Germinal center (tissue), 1 donor: ENCODE data around the gene FAM228A.
"Not testable (repeated sequence)": the region's sequence is repeated elsewhere in the genome, so short reads cannot be mapped to it uniquely, and the experiment has no call there.

Source experiments
- DNase-seq: peaks from one replicate; pipeline ENCODE4 v3.0.0; 2012; ENCODE audit warnings: mixed read lengths, low spot score

FAM228A gene

DNA sequence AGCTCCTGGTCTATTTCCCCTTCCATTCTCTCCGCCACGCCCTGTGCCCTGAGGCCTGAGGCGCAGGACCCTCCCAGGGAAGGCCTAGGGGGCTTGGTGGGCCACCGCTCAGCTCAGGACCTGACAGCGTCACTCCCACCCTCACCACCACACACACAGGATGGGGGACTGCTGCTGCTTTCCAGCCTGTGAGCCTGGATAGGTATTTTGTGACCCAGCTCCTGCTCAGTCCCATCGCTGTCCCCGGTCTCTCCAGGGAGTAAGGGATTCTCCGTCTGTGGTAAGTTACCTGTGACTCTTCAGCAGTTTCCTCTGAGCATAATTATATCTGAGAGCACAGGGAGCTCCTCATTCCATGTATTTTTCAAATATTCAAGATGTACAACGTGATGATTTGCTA is 16.3 kb downstream of the FAM228A start:
- DNase-seq: no peak

DNA sequence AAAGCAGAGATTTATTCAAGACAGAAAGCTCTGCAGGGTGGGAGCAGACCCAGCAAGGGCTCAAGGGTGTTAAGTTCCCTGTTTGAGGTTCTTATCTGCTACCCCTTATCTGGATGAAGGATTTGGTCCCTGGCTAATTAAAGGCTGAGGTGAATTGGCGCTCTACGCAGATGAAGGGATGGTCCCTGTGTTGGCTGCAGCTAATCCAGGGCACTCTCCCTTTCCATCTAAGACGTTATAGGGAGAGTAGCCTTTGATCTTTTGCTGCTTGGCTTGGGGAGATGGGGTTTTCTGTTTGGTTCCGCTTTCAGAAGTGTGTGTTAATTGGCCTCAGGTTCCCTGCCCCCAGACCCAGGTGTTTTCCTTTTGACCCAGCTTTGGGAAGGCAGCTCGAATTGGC is 17.0 kb downstream of the FAM228A start:
- DNase-seq: no peak

DNA sequence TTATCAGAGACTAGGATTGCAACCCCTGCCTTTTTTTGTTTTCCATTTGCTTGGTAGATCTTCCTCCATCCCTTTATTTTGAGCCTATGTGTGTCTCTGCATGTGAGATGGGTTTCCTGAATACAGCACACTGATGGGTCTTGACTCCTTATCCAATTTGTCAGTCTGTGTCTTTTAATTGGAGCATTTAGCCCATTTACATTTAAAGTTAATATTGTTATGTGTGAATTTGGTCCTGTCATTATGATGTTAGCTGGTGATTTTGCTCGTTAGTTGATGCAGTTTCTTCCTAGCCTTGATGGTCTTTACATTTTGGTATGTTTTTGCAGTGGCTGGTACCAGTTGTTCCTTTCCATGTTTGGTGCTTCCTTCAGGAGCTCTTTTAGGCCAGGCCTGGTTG is 22.4 kb downstream of the FAM228A start:
- not testable (repeated sequence) for DNase-seq

DNA sequence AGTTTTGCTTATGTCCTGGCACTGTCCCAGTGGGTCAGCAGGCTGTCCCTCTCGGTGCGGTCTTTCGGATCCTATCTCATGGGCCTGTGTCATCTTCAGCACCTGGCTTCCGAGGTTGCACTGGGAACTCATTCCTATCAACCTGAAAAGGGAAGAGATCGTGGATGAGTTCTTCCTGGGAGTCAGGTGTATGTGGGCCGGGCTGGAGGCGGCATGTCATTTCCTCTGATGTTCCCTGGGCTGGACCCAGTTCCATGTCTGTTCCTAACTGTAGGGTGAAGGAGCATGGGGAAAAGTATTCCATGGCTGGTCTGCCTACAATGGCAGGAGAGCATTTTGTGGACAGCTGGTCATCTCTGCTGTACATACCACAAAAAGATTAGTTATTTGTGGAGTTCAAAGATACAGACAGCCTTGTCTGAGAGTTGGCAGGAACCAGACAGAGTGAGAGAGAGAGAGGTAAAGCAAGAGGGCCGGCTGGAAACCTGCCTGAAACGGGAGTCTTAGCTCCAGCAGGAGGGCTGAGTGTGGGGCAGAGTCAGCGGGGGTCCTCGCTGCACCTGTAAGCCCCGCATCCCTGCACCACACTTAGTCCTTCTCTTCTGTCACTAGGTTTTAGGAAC is 25.2 kb downstream of the FAM228A start:
- no peak for DNase-seq

DNA sequence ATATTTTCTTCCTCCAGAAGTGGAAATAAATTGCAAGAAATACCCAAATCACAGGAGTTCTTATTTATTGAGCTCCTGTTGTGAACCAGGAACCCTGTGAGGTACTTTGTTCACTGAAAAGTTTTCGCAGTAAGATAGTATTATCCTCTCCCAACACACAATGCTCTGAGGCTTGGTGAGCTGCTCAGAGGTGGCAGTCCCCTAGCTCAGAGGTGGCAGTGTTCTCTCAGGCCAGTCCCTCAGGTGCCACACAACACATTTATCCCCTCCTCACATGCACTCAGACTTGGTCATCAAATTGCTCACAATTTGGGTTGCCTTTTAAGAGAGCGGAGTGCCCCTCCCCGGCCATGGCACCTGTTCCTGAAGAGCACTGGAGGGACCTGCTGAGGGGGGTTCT is 25.9 kb downstream of the FAM228A start:
- no peak for DNase-seq

DNA sequence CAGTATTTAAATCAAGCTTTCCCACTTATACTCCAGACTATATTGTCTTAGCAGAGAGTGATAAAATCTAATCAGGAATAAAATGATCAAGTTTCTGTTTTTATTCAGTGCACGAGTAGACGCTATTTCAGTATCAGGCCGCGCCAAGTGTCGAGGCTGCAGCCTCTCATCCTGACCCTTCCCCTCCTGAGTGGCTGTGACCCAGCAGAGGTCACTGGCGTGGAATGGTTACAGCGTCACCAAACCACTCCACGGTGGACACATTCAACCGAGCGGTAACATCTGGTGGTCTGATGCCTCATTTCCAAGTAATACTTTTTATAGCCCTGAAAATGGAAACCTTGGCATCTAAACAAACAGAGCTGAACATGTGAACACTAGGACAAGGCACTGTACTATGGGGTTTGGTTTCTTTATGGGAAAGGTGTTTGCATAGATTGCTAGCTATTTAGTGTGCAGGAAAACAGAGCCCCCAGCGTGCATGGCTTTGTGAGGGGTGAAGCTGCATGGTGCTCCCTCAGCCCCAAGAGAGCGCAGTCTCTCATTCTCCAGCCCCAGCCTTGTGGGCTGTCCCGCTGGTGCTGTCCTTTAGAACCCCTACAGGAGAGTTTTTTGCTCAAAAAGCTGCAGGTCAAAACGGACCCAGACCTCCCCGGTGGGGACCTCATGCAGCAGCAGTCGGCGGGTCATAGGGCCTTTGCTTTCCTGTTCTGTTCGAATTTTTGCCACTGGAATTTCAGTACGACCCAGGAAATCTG is 28.4 kb downstream of the FAM228A start:
- DNase-seq: no peak

DNA sequence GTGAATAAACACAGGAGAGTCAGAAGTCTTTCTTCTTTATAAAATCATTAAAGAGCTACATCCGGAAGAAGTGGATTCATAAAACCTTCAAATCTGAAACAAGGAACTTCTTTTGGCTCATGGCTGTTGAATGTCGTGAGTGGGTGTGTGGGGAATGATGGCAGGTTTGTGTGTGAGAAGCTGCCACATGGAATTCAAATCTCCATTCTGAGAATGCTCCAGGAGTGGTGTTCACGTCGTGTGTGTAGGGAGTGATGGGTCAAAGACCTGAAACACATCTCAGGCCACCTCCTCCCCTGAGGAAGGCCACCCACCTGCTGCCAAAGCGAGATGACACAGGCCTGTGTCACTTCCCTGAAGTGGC is 28.9 kb downstream of the FAM228A start:
- no peak for DNase-seq

DNA sequence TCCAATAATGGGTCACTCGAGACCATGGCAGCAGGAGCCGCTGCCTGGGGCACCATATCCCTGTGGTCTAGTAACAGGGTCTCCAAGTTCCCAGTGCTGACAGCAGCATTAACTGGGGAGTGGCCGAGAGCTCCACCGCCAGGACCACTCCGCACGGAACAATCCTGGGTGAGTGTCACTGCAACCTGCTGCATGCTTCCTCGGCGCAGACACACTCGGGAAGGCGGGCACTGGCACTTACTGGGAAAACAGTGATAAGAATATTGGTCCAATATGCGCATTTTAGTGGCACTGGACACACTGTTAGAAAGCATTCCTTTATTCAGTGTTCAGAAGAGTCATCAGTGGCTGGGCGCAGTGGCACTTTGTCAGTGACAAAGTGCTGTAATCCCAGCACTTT is 29.7 kb downstream of the FAM228A start:
- no peak for DNase-seq

DNA sequence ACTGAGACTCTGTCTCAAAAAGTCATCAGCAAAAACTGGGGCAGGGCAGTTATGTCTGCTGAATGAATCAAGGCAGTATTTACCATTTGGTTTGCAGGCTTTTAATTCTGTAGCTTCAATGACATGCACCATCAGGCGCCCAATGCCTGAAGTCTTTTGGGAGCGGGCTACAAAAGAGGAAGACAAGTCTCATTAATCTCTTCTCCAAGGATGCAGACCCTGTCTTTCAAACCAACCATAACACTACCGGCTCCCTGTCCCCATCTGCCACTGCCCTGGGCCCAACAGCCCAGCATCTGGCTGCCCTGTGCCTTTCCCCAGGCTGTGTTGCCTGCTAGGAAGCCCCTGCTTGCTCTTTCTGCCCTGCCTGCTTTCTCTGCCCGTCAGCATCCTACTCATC is 30.3 kb downstream of the FAM228A start:
- no peak for DNase-seq

DNA sequence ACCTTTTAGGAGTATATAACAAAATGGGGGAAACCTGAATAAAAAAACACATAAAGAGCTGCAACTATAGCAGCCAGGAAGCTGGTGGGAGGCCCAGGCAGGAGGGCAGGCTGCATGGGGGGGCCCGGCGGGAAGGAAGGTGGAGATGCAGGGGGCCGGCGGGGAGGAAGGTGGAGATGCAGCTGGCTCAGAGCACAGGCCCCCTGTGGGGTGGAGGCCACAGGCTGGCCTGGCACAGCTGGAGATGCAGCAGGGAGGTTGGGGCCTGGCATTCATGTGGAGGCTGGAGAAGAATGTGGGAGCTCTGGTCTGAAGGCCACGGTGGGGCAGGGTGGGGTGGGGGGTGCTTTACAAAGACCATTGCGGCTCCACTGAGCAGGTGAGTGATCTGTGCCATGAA is 31.4 kb downstream of the FAM228A start:
- no peak for DNase-seq

DNA sequence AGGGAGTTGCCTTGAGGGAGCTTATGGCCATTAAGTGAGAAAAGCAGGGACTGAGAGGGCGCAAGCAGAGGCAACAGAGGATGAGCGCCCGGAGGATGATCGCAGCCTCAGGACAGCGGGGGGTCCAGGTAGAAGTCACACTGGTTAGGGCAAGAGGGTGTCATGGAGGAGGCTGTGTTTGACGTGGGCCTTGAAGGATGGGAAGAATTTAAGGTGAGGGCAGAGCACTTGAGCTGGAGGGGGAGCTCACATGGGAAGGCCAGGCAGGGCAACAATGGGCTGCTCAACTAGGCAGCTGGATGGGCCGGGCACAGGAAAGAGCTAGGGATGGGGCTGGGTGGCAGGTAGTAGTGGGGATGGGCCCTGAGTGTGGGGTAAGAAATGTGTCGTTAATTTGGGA is 31.9 kb downstream of the FAM228A start:
- DNase-seq: no peak

DNA sequence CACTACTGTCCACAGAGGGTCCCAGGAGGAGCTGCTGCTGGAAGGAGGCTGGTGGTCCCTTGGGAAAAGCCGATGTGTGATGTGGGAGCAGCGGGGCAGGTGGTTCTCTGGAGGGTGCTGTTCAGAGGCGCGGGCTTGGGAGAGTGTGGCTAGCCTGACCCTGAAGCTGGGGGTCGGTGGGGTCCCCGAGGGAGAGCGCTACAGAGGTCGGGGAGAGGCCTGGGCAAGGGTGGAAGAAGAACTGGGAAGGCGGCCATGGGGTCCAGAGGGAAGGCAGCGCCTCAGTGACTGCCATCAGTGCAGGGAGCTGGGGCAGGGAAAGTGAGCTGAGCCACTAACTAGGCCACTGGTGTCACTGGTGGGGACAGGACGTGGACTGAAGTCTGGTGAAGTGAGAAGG is 32.5 kb downstream of the FAM228A start:
- no peak for DNase-seq

DNA sequence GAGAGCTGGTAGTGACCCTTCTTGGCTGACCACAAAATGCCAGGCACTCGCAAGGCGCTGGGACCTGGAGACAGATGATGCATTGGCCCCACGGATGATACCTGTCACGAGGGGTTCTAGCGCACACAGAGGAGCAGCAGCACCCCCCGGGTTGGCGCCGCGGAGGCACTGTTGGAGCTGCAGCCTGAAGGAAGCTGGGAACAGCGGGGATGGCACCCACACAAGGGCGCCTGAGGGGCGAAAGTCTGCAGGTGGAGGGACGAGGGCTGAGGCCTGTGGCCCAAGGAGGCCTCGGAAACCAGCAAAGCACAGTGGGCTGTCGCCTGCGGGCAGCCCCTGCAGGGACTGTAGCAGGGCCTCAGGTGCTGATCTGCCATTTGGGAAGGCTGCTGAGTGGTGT is 33.6 kb downstream of the FAM228A start:
- no peak for DNase-seq

DNA sequence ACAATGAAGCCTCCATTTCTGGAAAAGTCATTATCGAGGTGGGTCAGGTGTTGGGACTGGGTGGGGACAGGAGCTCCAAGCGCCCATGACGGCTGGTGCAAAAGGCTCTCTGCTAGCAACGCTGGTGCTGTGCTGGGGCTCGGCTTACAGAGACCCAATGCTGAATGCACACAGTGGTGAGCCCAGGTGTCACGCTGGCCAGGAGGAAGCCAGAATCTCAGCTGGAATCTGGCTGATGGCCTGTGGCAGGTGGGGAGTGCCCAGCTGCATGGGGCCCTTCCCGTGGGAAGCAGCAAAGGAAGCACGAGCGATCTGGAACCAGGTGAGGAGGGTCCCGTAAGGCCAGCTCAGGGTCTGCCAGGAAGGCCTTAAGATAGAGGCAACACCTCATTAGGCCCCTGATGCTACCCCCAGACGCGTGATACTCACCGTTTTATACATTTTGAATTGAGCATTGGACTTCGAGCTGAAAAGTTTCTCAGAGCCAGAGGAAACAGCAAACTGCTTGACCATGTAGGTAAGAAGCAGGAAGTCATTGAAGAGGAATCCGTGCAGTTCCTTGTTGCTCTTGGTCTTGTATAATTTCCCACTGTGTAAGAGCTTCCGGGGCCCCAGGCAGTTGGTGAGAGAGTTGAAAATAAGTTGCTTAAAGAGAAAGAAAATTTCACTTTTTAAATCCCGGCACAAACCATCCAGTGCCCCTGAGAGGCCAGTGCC is 34.7 kb downstream of the FAM228A start:
- DNase-seq: no peak

DNA sequence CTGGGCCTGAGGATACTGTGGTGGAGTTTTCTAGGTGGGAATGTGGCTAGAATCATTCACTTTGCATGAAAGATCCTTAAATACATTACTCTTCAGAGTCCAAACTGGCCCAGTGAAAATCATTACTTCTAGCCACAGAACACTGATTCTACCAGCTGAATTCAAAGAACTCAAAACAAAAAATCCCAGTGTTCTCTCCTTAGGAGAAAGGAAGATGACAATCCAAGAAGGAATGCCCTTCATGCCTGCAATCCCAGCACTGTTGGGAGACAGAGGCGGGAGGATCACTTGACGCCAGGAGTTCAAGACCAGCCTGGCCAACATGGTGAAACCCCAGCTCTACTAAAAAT is 35.2 kb downstream of the FAM228A start:
- no peak for DNase-seq

DNA sequence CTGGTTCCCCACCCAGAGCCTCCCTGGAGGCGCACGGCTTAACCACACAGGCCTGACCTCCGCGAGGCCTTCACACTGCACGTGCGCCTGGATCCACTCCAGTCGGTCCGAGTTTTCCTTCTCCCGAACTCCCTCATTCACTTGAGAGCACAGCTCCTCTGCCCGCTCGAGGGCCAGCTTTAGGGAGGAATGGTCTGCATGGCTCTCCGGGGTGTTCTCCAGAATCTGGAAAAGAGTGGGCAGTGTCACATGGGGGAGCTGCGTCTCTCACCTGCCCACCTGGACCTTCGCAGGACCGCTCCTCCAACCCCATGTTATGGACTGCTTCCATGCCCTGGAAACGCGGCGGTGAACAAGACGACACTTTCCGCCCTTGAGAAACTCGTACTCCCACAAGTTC is 35.9 kb downstream of the FAM228A start:
- no peak for DNase-seq

DNA sequence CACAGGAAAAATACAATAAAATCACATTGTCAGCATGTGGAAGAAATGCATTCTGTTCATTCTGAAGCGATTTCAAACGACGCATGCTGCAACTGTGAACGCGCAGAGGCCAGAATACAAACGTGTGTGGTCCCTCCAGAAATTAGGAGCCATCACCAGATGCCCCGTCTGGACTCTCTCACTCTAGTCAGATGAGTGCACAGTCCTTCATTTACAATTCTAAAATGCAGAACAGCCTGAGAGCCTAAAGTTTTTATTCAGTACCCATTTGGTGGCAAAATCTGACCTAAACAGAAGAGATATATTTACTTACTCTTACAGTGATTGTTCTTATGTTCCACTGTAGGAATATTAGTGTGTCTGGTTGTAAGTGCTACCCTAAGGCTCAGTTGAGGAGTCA is 36.6 kb downstream of the FAM228A start:
- DNase-seq: no peak

DNA sequence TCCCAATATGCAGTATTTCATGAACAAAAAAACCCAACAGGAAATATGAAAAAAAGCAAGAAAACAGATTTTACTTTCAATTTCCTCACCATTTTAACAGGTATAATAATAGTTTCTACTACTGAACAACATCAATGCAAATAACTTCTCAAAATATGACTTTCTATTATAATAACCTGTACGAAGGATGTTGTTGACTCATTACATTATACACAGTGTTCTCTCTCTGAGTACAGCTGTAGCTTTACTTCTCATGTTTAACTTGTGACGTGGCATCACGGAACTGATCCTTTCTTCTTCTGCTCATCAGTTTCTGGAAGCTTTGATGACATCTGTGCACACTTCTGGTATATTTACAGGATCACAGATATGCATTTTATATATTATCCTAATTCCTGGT is 40.0 kb downstream of the FAM228A start:
- peak; percentile 91 for DNase-seq

DNA sequence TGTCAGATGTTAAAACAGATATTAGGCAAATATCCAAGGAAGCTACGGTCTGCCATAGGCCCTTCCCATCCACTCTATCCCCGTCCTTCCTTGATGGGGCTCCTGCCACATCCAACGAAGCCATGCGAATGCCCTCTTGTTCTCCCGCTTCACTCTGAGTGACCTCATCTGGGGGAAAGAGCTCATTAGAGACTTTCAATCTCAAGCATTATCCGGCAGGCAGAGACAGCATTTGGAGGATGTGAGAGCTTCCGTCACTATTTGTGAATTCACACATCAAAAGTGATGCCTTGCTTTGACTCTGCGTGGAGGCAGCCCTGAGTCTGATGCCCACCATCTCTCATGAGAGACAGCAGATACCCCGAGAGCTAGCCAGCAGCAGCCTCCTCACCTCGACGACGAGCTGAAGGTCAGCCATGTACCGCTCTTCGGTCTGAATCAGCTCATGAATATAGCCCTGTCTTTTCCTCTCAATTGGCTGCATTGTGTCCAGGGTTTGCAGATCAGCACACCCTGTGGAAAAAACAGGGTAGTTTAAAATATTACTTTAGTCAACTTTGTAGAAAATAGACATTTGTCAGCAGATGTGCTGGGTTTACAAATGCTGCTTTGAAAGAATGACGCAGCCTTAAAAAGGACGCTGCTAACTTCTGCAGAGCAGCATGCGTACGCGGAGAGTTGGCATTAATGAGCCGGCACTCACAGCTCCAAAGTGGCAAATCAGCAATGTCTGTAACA is 45.9 kb downstream of the FAM228A start:
- DNase-seq: no peak

DNA sequence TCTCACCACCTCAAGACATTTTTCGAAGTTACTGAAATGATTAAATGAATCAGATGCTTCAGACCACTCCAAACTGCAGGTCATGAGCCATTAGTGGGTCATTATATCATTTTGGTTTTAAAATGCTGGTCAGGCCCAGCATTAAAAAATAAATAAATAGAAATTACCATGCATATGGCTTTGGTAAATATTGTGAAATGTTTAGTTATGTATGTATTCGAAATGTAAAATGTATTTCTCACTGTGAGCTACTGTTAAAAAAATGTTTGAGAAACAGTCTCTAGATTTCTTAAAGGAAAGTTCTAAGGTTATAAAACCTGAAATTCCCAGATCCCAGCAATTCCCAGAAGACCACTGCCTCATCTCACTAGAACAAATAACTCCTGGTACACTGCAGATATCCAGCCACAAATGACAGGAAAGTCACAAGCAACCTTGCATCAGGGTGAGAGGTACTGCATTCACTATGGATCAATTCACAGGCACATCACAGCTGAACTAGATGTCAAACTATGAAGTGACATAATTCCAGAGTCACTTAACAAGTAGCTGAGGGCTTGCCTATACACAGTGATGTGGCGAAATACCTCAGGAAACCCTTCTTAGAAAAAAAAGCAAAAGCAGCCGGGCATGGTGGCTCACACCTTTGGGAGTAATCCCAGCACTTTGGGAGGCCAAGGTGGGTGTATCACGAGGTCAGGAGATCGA is 46.6 kb downstream of the FAM228A start:
- DNase-seq: no peak

DNA sequence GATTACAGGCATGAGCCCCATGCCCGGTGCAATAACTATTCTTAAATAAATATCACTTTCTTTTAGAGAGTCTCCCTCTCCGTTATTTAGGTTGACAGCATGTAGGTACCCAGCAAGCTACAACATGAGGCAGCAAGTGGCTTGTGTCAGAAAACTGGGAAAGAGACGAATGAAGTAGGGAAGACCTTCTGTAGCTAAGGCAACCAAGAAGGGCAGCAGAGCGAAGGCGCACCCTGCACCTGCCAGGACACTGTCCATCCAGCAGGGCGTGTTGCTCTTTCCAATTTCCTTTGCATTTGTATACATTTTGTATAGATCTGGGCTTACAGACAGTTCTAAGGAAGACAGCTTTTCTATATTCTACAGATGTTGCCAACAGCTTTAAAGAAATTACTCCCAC is 48.1 kb downstream of the FAM228A start:
- no peak for DNase-seq

DNA sequence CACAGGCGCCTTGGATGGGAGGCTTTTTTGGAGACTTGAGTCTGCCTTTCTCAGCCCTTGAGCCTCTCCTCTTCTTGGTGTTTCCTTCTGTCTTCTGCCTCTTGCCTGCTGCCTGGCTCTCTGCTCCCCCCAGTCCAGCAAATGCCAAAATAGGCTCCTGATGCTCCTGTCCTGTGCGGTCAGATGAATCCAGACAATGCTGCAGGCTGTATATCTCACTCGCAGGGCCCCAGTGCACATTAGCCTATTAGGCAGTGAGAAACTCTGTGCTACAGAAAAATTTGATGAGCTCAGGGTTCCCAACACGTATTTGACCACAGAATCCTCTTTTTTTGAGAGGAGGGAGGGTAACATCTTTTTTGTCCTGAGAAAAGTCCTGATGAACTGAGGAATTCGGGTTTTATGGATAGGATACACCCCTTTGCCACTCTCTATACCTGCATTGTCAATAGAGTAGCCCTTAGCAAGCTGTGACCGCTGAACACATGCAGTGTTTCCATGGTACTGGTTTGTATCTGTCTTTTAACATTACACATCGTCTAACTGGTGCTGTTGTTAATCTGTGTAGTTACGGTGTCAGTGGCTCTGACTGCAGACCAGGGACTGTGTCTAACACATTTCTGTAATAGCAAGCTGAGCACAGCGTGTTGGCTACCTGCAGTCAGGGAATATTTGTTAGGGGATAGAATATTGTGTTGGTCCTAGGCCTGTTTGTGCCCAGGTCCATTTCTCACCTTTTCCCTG is 50.8 kb downstream of the FAM228A start:
- no peak for DNase-seq
